Measurements from ENCODE around the gene RAB27A.

RAB27A gene

GRCh38 chr15:55240125-55240760, 49.4 kb downstream of the RAB27A start:
- ChIA-PET POLR2A (ENCODE audit: low non-redundant PET) (no interaction called here), CTCF (no interaction called here)
- no peak for TF ChIP-seq CTCF (conservative IDR thresholded peaks at IDR 0.05; ENCODE audit: low read depth)
- DNase-seq (ENCODE audit: low spot score), result no peak
- no peak overlapping the region for H3K27ac ChIP-seq

- ChIA-PET CTCF (no interaction called here), POLR2A (ENCODE audit: low non-redundant PET) (no interaction called here)
Measured at GRCh38 chr15:55239440-55240124, 50.0 kb downstream of the RAB27A start.

GRCh38 chr15:55238877-55239276, 50.7 kb downstream of the RAB27A start:
- no peak overlapping the region for H3K27ac ChIP-seq
- TF ChIP-seq CTCF (conservative IDR thresholded peaks at IDR 0.05; ENCODE audit: low read depth), result no peak
- ChIA-PET POLR2A (ENCODE audit: low non-redundant PET) (no interaction called here), CTCF (no interaction called here)
- DNase-seq (ENCODE audit: low spot score), result no peak

More at GRCh38 chr15:55239440-55240124, 50.0 kb downstream of the RAB27A start:
- no peak for TF ChIP-seq CTCF (conservative IDR thresholded peaks at IDR 0.05; ENCODE audit: low read depth)
- H3K27ac ChIP-seq, result no peak overlapping the region
- no peak for DNase-seq (ENCODE audit: low spot score)

- H3K27ac ChIP-seq, result no peak overlapping the region
- TF ChIP-seq CTCF (conservative IDR thresholded peaks at IDR 0.05; ENCODE audit: low read depth), result no peak
- POLR2A ChIA-PET (ENCODE audit: low non-redundant PET), result no interaction called here
- CTCF ChIA-PET, result interaction anchor here (0.6 to 0.8 kb wide), 4 partner anchors 20 to 1369 kb away, joined by 3 to 5 read pairs (median 4); no protein-coding TSS in a partner anchor
- no peak for DNase-seq (ENCODE audit: low spot score)
Measured at GRCh38 chr15:55237219-55238130, 52.1 kb downstream of the RAB27A start.

- H3K27ac ChIP-seq, result no peak overlapping the region
- ChIA-PET POLR2A (ENCODE audit: low non-redundant PET) (no interaction called here), CTCF (interaction anchor here (0.6 kb wide), 1 partner anchor 28 kb away, joined by 4 read pairs; no protein-coding TSS in a partner anchor)
- DNase-seq (ENCODE audit: low spot score), result no peak
- no peak for TF ChIP-seq CTCF (conservative IDR thresholded peaks at IDR 0.05; ENCODE audit: low read depth)
Measured at GRCh38 chr15:55235546-55236036, 54.0 kb downstream of the RAB27A start.

GRCh38 chr15:55234800-55235104, 54.9 kb downstream of the RAB27A start:
- no peak for DNase-seq (ENCODE audit: low spot score)
- H3K27ac ChIP-seq, result no peak overlapping the region
- ChIA-PET CTCF (no interaction called here), POLR2A (ENCODE audit: low non-redundant PET) (interaction anchor here (0.6 kb wide), 1 partner anchor 38 kb away, joined by 3 read pairs; the partner anchor contains the start of gene RSL24D1)
- TF ChIP-seq CTCF (conservative IDR thresholded peaks at IDR 0.05; ENCODE audit: low read depth), result no peak

Data from RWPE1 (cell line).